Psoas muscle (tissue), 8 donors: ENCODE data around the gene GAB2. TPM values are rescaled to one million over a fixed set of nuclear protein-coding genes. Genes with fewer than 3 reads are reported as not detected.

ENCODE experiments used
- ATAC-seq, 4 donors: fragments of 200-7000 bp; cut with Tn5 transposase; one replicate each; pipeline ENCODE4 v1.9.1; 2020; ENCODE audit warnings: moderate library complexity in 3 of 4, mild to moderate bottlenecking in 2 of 4
- DNase-seq, 2 donors: peaks; one replicate each; pipeline ENCODE4 v3.0.0-alpha.2; 2020
- H3K27ac ChIP-seq: fragments of 200-600 bp; one replicate; pipeline ENCODE4 v1.8.0; 2022
- H3K27me3 ChIP-seq, 3 donors: fragments of 200-600 bp in 1 of 3; one replicate each; pipeline versions ENCODE4 v1.6.1 to v1.8.0; 2013 to 2022; ENCODE audit warnings: low read length in 2 of 3, mild to moderate bottlenecking in 2 of 3, moderate library complexity in 1 of 3; ENCODE audit not compliant: insufficient read depth in 3 of 3
- H3K36me3 ChIP-seq, 2 donors: fragments of 200-600 bp in 1 of 2; one replicate each; pipeline versions ENCODE4 v1.6.1 to v1.8.0; 2013 to 2022; ENCODE audit warnings: low read depth in 1 of 2, mild to moderate bottlenecking in 1 of 2, moderate library complexity in 1 of 2; ENCODE audit not compliant: insufficient read depth in 1 of 2
- H3K4me1 ChIP-seq: fragments of 200-600 bp; one replicate; pipeline ENCODE4 v1.8.0; 2022
- H3K4me3 ChIP-seq: fragments of 200-600 bp; one replicate; pipeline ENCODE4 v1.8.0; 2022; ENCODE audit warnings: mild to moderate bottlenecking
- H3K9me3 ChIP-seq: fragments of 200-600 bp; one replicate; pipeline ENCODE4 v1.8.0; 2022
- WGBS, 3 donors: extraction: QIAGEN DNeasy Blood & Tissue Kit; methylation state at CpG; one replicate each; pipeline versions ENCODE4 v1.1.6 to v1.1.7; 2013; 5-methylcytosine and 5-hydroxymethylcytosine counted together
- intact Hi-C, 2 donors: fragments of 100-400 bp; cut with DNase I; formaldehyde crosslinking; loops; one replicate each; pipeline versions ENCODE4 v1.11.0 to v1.14.2; 2022
- polyA plus RNA-seq, 3 donors: library from polyadenylated mRNA; stranded (reverse); fragments of 200-250 nt; gene quantifications; one replicate each; pipeline ENCODE4 v1.2.3, GENCODE V29; 2013
- total RNA-seq, 4 donors: library from RNA; stranded (reverse); fragmentation: NEBNext Ultra II Directional in 2 of 4; extraction: Animal tissue kit (Norgen Biotek cat#: 25700) in 2 of 4; gene quantifications; one replicate each; pipeline versions ENCODE4 v1.2.1 to v1.2.4, GENCODE V29; 2021 to 2023
- TF ChIP-seq, protein P1 (sequence below): fragments of 200-600 bp; IDR thresholded peaks from one replicate; pipeline ENCODE4 v1.8.0; 2022; ENCODE audit warnings: antibody characterized with exemption
- donor health status: healthy with polysubstance abuse.
- donor health status: DM: no; HTN: no; CAD: no; lungs with moderate emphysema.
- donor health status: Bipolar disorder and iron deficiency.
- donor health status: healthy.
- donor health status: DM: yes; HTN: yes; CAD: no.
- donor health status: DM: no; HTN: no; CAD: no.
- donor health status: DM: no; HTN: no; CAD: no.
- donor health status: DM: yes; HTN: yes; CAD: no.

Gene GAB2
- total and polyA plus RNA-seq, 7 donors, result 2.7 to 6.3 (median 4.7) TPM

DNA sequence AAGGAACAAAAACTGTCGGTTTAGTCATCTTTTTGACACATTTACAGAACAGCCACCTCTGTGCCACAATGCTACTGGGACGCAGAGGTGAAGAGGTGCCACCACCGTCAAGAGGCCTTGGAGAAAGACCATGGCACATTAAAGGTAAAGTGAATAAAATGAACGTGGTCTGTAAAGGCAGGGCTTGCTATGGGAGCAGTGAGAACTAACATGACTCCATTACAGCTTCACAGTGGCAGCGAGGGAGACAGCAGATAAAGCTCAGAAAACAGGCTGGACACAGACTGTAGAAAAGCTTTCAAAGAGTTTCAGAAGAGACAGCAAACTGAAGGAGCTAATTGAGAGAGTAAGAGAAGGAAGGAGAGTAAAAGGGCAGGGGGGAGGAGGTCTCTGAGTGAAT, 102.9 kb downstream of the GAB2 start:
- DNase-seq (no peak), ATAC-seq (no peak)
- 75 to 90% (median 84%) methylated on average over 5 of the region's 5 CpGs for WGBS, 3 donors
- Histone ChIP-seq H3K27ac (no peak overlapping the region), H3K4me3 (no peak overlapping the region), H3K9me3 (no peaks in the 10 kb centered on the region), H3K4me1 (peaks cover 20% of the 10 kb centered on the region), H3K27me3 (no peaks in the 10 kb centered on the region), H3K36me3 (no peaks in the 10 kb centered on the region)
- intact Hi-C loops, result no loop called here
- TF ChIP-seq, protein P1, sequence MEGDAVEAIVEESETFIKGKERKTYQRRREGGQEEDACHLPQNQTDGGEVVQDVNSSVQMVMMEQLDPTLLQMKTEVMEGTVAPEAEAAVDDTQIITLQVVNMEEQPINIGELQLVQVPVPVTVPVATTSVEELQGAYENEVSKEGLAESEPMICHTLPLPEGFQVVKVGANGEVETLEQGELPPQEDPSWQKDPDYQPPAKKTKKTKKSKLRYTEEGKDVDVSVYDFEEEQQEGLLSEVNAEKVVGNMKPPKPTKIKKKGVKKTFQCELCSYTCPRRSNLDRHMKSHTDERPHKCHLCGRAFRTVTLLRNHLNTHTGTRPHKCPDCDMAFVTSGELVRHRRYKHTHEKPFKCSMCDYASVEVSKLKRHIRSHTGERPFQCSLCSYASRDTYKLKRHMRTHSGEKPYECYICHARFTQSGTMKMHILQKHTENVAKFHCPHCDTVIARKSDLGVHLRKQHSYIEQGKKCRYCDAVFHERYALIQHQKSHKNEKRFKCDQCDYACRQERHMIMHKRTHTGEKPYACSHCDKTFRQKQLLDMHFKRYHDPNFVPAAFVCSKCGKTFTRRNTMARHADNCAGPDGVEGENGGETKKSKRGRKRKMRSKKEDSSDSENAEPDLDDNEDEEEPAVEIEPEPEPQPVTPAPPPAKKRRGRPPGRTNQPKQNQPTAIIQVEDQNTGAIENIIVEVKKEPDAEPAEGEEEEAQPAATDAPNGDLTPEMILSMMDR, result no peak

- Histone ChIP-seq H3K27me3 (no peaks in the 10 kb centered on the region), H3K9me3 (no peaks in the 10 kb centered on the region), H3K36me3 (no peaks in the 10 kb centered on the region), H3K4me3 (no peak overlapping the region), H3K4me1 (peaks cover 20% of the 10 kb centered on the region), H3K27ac (no peak overlapping the region)
- intact Hi-C loops, result no loop called here
- DNase-seq, result no peak
- TF ChIP-seq, protein P1, result no peak
- ATAC-seq, result no peak
- WGBS, 3 donors, result 83 to 90% (median 88%) methylated on average over 2 of the region's 2 CpGs
Observed at GRCh38 chr11:78313898-78314297, 103.7 kb downstream of the GAB2 start.

DNA sequence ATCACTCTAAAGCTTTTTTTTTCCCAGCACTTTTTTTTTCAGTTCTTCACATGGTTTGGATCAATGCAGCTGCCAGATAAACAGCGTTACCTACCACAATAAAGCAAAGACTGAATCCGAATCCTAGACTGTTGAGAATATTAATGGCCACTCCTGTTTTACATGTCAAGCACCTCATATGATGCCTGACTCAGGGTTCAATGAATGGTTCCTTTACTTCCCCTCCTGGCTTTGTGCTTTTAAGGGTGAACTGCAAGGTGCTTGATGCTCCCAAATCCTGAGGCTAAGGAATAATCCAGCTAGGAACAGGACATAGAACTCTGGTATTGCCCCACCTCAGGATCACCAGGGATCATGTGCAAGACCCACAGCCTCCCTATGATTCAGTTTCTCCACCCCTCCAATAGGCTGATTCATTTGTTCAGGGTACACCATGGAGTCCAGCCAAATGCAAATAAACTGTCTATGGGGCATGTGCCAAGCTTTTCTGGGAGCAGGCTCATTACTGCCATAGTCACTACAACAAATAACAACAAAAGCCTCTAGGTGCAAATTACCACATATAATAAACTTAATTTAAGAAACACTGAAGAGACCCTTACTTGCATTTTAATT, 104.3 kb downstream of the GAB2 start:
- H3K9me3 ChIP-seq, result no peaks in the 10 kb centered on the region
- H3K27ac ChIP-seq, result no peak overlapping the region
- no peak overlapping the region for H3K4me3 ChIP-seq
- DNase-seq (no peak), ATAC-seq (peak in 2 of 4 donors; percentile 65 to 71)
- no peaks in the 10 kb centered on the region for H3K27me3 ChIP-seq
- H3K4me1 ChIP-seq, result peaks cover 23% of the 10 kb centered on the region
- intact Hi-C loops, result no loop called here
- 79 to 87% (median 86%) methylated on average over 2 of the region's 2 CpGs for WGBS, 3 donors
- H3K36me3 ChIP-seq, result no peaks in the 10 kb centered on the region
- TF ChIP-seq, protein P1, result no peak

GRCh38 chr11:78312712-78313111, 104.9 kb downstream of the GAB2 start:
- no peak for ATAC-seq
- no peak overlapping the region for H3K27ac ChIP-seq

More at GRCh38 chr11:78312712-78313111, 104.9 kb downstream of the GAB2 start:
- Histone ChIP-seq H3K4me3 (no peak overlapping the region), H3K9me3 (no peaks in the 10 kb centered on the region), H3K36me3 (no peaks in the 10 kb centered on the region), H3K27me3 (no peaks in the 10 kb centered on the region), H3K4me1 (peaks cover 23% of the 10 kb centered on the region)
- DNase-seq, result no peak
- intact Hi-C loops, result no loop called here
- 83 to 90% (median 86%) methylated on average over 4 of the region's 4 CpGs for WGBS, 3 donors
- TF ChIP-seq, protein P1, result no peak
